Hepatocyte (in vitro differentiated cells): ENCODE results near the gene NAPSA.

Experiments used
- EZH2 ChIP-seq: fragments of 200-600 bp; sonication (generic); IDR thresholded peaks from 2 replicates; pipeline ENCODE4 v1.6.1; 2016; ENCODE audit warnings: antibody characterized with exemption, mild to moderate bottlenecking, borderline replicate concordance
- EZH2phosphoT487 ChIP-seq: fragments of 200-600 bp; sonication (generic); IDR thresholded peaks from one replicate; pipeline ENCODE4 v1.6.1; 2018; ENCODE audit warnings: antibody characterized with exemption, mild to moderate bottlenecking, low read depth, moderate library complexity; ENCODE audit not compliant: unreplicated experiment, severe bottlenecking
- TF ChIP-seq, protein P1 (sequence below): fragments of 200-600 bp; sonication (generic); IDR thresholded peaks from 2 replicates; pipeline ENCODE4 v1.5.1; 2016; ENCODE audit warnings: antibody characterized with exemption, mild to moderate bottlenecking; ENCODE audit not compliant: poor library complexity

DNA sequence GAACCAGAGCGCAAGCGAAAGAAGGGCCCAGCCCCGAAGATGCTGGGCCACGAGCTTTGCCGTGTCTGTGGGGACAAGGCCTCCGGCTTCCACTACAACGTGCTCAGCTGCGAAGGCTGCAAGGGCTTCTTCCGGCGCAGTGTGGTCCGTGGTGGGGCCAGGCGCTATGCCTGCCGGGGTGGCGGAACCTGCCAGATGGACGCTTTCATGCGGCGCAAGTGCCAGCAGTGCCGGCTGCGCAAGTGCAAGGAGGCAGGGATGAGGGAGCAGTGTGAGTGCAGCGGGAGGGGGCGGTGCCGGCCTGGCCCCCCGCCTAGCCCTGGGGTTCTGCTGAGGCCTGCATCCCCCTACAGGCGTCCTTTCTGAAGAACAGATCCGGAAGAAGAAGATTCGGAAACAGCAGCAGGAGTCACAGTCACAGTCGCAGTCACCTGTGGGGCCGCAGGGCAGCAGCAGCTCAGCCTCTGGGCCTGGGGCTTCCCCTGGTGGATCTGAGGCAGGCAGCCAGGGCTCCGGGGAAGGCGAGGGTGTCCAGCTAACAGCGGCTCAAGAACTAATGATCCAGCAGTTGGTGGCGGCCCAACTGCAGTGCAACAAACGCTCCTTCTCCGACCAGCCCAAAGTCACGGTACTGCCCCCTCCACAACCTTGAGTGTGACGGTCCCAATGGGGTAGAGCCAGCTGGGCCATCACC, 12.9 kb upstream of the NAPSA start:
- TF ChIP-seq, protein P1, sequence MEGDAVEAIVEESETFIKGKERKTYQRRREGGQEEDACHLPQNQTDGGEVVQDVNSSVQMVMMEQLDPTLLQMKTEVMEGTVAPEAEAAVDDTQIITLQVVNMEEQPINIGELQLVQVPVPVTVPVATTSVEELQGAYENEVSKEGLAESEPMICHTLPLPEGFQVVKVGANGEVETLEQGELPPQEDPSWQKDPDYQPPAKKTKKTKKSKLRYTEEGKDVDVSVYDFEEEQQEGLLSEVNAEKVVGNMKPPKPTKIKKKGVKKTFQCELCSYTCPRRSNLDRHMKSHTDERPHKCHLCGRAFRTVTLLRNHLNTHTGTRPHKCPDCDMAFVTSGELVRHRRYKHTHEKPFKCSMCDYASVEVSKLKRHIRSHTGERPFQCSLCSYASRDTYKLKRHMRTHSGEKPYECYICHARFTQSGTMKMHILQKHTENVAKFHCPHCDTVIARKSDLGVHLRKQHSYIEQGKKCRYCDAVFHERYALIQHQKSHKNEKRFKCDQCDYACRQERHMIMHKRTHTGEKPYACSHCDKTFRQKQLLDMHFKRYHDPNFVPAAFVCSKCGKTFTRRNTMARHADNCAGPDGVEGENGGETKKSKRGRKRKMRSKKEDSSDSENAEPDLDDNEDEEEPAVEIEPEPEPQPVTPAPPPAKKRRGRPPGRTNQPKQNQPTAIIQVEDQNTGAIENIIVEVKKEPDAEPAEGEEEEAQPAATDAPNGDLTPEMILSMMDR = no peak
- TF ChIP-seq EZH2 = no peak
- TF ChIP-seq EZH2phosphoT487 = no peak
